HepG2 (cell line): ENCODE measurements around the gene ENO1. TPM values are rescaled to one million over a fixed set of nuclear protein-coding genes. Genes with fewer than 3 reads are reported as not detected.

Experiments used
- ARNT2 ChIP-seq: sonication (generic); formaldehyde crosslinking; IDR thresholded peaks from 2 replicates; pipeline ENCODE4 v1.8.0; 2022; ENCODE audit warnings: mild to moderate bottlenecking, low read depth, missing genetic modification reagents, moderate library complexity
- CEBPZ ChIP-seq: IDR thresholded peaks from 2 replicates; pipeline ENCODE4 v1.6.1; 2012; ENCODE audit warnings: low read length, improper control_type of control experiment
- EED ChIP-seq: sonication (generic); formaldehyde crosslinking; IDR thresholded peaks from 2 replicates; pipeline ENCODE4 v1.5.0; 2020; ENCODE audit warnings: mild to moderate bottlenecking, missing genetic modification reagents
- EZH2 ChIP-seq: conservative IDR thresholded peaks from 2 replicates; pipeline ENCODE4 v1.6.1; 2012; ENCODE audit warnings: mild to moderate bottlenecking, low read depth, low read length, moderate library complexity
- FIP1L1 ChIP-seq: fragments of 200-400 bp; formaldehyde crosslinking; IDR thresholded peaks from 2 replicates; pipeline ENCODE4 v1.6.1; 2018; ENCODE audit warnings: low read depth, mild to moderate bottlenecking, low read length, moderate library complexity, borderline replicate concordance; ENCODE audit not compliant: insufficient read depth
- HNF1A ChIP-seq, 2 experiments: sonication (generic) in 1 of 2; formaldehyde crosslinking in 1 of 2; IDR thresholded peaks; 2 replicates each; pipeline versions ENCODE4 v1.4.0 to v1.6.1; 2016 to 2020; ENCODE audit warnings: borderline replicate concordance in 1 of 2, low read depth in 1 of 2, mild to moderate bottlenecking in 1 of 2, missing genetic modification reagents in 1 of 2
- KMT2B ChIP-seq: IDR thresholded peaks from 2 replicates; pipeline ENCODE4 v1.6.1; 2016; ENCODE audit warnings: missing genetic modification reagents, missing compliant biosample characterization
- NFRKB ChIP-seq: fragments of 450-650 bp; IDR thresholded peaks from 2 replicates; pipeline ENCODE4 v1.6.1; 2017
- PLRG1 ChIP-seq: fragments of 450-650 bp; conservative IDR thresholded peaks from 2 replicates; pipeline ENCODE4 v1.6.1; 2016
- PLSCR1 ChIP-seq: sonication (generic); formaldehyde crosslinking; IDR thresholded peaks from 2 replicates; pipeline ENCODE4 v1.5.0; 2020; ENCODE audit warnings: missing genetic modification reagents, mild to moderate bottlenecking, borderline replicate concordance
- REXO4 ChIP-seq: sonication (generic); formaldehyde crosslinking; IDR thresholded peaks from 2 replicates; pipeline ENCODE4 v1.8.0; 2022; ENCODE audit warnings: missing genetic modification reagents, mild to moderate bottlenecking, borderline replicate concordance
- RFXANK ChIP-seq: IDR thresholded peaks from 2 replicates; pipeline ENCODE4 v1.6.1; 2016
- ZC3H13 ChIP-seq: sonication (generic); formaldehyde crosslinking; IDR thresholded peaks from 2 replicates; pipeline ENCODE4 v1.8.1; 2023; ENCODE audit warnings: mild to moderate bottlenecking, missing genetic modification reagents, moderate library complexity
- ZNF235 ChIP-seq: sonication (generic); formaldehyde crosslinking; IDR thresholded peaks from 2 replicates; pipeline ENCODE4 v1.8.1; 2023; ENCODE audit warnings: mild to moderate bottlenecking, missing genetic modification reagents, borderline replicate concordance
- ZNF354B ChIP-seq: sonication (generic); formaldehyde crosslinking; IDR thresholded peaks from 2 replicates; pipeline ENCODE4 v1.8.0; 2022; ENCODE audit warnings: mild to moderate bottlenecking, missing genetic modification reagents
- ZNF678 ChIP-seq: sonication (generic); formaldehyde crosslinking; IDR thresholded peaks from 2 replicates; pipeline ENCODE4 v1.4.0; 2020; ENCODE audit warnings: mild to moderate bottlenecking, missing genetic modification reagents
- ZNF780A ChIP-seq: sonication (generic); formaldehyde crosslinking; IDR thresholded peaks from 2 replicates; pipeline ENCODE4 v1.8.0; 2022; ENCODE audit warnings: mild to moderate bottlenecking, missing genetic modification reagents, moderate library complexity
- polyA plus RNA-seq, 8 experiments: library from polyadenylated mRNA; depleted of rRNA in 3 of 8; stranded (reverse) in 7 of 8; unstranded in 1 of 8; fragments of >200 nt; fragmentation: Illumina TruSeq in 4 of 8; extraction: Trizol in 4 of 8; gene quantifications; 2 replicates each; pipeline versions ENCODE4 v1.2.1 to v1.2.3, GENCODE V29; 2011 to 2016; ENCODE audit warnings: low read depth in 4 of 8, missing spikeins in 1 of 8, mixed read lengths in 1 of 8; ENCODE audit not compliant: insufficient read depth in 1 of 8
- total RNA-seq, 5 experiments: library from RNA; depleted of rRNA; stranded (reverse); fragments of >200 nt; fragmentation: Illumina TruSeq; extraction: Trizol; gene quantifications; 2 replicates each; pipeline ENCODE4 v1.2.3, GENCODE V29; 2016; ENCODE audit warnings: low read depth in 1 of 5
- TF ChIP-seq, protein P1 (sequence below): sonication (generic); formaldehyde crosslinking; IDR thresholded peaks from 2 replicates; pipeline ENCODE4 v1.5.0; 2020; ENCODE audit warnings: mild to moderate bottlenecking, missing genetic modification reagents

Gene ENO1
- total and polyA plus RNA-seq, 2 of the 13 experiments (the other 11 are each of a cell fraction or from before 2014, with no cell fraction given), result 1,559 to 3,103 TPM

DNA sequence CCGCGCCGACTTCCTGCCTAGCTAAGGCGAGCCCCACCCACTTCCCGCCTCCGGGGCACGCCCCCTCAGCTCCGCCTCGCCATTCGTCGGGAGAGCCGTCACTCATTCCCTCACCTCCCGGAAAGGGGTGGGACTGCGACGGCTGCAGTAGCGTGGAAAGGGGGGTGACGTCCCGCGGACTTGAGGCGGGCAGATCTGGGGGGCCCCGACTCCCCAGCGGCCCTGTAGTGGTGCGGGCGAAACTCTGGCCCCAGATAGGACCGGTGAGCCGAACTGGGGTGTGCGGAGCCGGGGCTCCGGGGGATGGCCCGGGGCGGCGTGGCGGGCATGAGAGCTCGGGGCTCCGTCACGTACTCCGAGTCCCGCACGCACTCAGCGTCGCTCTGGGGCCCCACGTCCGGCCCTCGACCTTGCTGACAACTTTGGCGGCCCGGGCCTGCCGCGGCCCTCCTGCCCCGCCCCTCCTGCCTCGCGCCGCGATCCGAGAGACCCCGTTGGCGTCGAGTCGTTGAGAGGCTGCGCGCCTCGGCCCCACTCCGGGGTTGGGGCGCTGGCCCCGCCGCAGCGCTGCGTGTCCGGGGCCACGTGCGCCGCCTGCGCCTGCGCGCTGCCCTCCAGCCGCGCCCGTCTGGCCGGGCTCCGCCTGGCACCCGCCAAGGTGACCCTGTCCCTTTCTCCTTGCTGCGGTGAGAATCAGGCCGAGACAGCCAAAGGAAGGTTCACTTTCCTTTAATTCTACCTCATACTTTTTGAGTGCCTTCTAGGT lies 395 bp upstream of the ENO1 start (continued):
- TF ChIP-seq EZH2, result no peak
- peak; percentile 61 for TF ChIP-seq KMT2B (CRISPR knock-in tag)
- TF ChIP-seq NFRKB, result no peak
- peak; percentile 93 for TF ChIP-seq ZC3H13 (CRISPR knock-in tag)
- peak; percentile 89; the same call in 1 of the 2 replicates for TF ChIP-seq EED (CRISPR knock-in tag)
- TF ChIP-seq ZNF235 (CRISPR knock-in tag), result peak; percentile 31; the same call in 1 of the 2 replicates
- peak; percentile 75; the same call in 1 of the 2 replicates for TF ChIP-seq ZNF780A (CRISPR knock-in tag)
- TF ChIP-seq, protein P1, sequence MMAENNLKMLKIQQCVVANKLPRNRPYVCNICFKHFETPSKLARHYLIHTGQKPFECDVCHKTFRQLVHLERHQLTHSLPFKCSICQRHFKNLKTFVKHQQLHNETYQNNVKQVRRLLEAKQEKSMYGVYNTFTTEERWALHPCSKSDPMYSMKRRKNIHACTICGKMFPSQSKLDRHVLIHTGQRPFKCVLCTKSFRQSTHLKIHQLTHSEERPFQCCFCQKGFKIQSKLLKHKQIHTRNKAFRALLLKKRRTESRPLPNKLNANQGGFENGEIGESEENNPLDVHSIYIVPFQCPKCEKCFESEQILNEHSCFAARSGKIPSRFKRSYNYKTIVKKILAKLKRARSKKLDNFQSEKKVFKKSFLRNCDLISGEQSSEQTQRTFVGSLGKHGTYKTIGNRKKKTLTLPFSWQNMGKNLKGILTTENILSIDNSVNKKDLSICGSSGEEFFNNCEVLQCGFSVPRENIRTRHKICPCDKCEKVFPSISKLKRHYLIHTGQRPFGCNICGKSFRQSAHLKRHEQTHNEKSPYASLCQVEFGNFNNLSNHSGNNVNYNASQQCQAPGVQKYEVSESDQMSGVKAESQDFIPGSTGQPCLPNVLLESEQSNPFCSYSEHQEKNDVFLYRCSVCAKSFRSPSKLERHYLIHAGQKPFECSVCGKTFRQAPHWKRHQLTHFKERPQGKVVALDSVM, result peak; percentile 77; the same call in 1 of the 2 replicates
- peak; percentile 96 for TF ChIP-seq REXO4
- no peak for TF ChIP-seq FIP1L1
- peak; percentile 100 for TF ChIP-seq ARNT2 (CRISPR knock-in tag)
- TF ChIP-seq PLRG1, result no peak
- peak; percentile 6; the same call in 1 of the 2 replicates for TF ChIP-seq HNF1A (IDR thresholded peaks at IDR 0.05; ENCODE audit: low read depth)
- TF ChIP-seq HNF1A (CRISPR knock-in tag; IDR thresholded peaks at IDR 0.05; ENCODE audit: borderline replicate concordance), result peak; percentile 88
- no peak for TF ChIP-seq RFXANK (CRISPR knock-in tag)
- no peak for TF ChIP-seq CEBPZ
- TF ChIP-seq ZNF678 (CRISPR knock-in tag), result peak; percentile 83; the same call in 1 of the 2 replicates
- TF ChIP-seq PLSCR1, result 0 out of 2 replicates have a peak, but pooled peaks have one; percentile 47
- TF ChIP-seq ZNF354B (CRISPR knock-in tag), result 0 out of 2 replicates have a peak, but pooled peaks have one; percentile 68
